HEK293 (cell line): ENCODE results near the gene AEBP2.
"Not testable (repeated sequence)": the region's sequence is repeated elsewhere in the genome, so short reads cannot be mapped to it uniquely, and the experiment has no call there.

Experiments used
- CTCF ChIA-PET: fragments of 350-600 bp; formaldehyde crosslinking; extraction: SDS; loops from one replicate; lab custom pipeline; 2021; ENCODE audit warnings: antibody characterized with exemption; lab: Yijun Ruan, JAX
- POLR2A ChIA-PET: fragments of 300-600 bp; formaldehyde crosslinking; extraction: SDS; loops from one replicate; lab custom pipeline; 2020; ENCODE audit warnings: antibody characterized with exemption, inconsistent platforms; lab: Yijun Ruan, JAX
- H3K27ac ChIP-seq: fragments of 200-500 bp; sonication (Bioruptor generic); 2 replicates; pipeline ENCODE4 v1.5.1; 2014; ENCODE audit warnings: low read depth, low read length, control low read depth, inconsistent platforms; ENCODE audit errors: extremely low read depth
- H3K36me3 ChIP-seq, 2 experiments: fragments of 200-500 bp in 1 of 2; sonication (Bioruptor generic) in 1 of 2; 1 replicate in 1 of 2; 2 replicates in 1 of 2; pipeline ENCODE4 v1.5.1; 2014 to 2017; ENCODE audit warnings: inconsistent platforms in 2 of 2, low read length in 2 of 2; ENCODE audit not compliant: control insufficient read depth in 2 of 2, insufficient read depth in 1 of 2
- H3K4me1 ChIP-seq: fragments of 200-500 bp; sonication (Bioruptor generic); 2 replicates; pipeline ENCODE4 v1.5.1; 2014; ENCODE audit warnings: mild to moderate bottlenecking, low read length, inconsistent platforms; ENCODE audit not compliant: control insufficient read depth, insufficient read depth
- H3K4me3 ChIP-seq: 2 replicates; pipeline ENCODE4 v1.5.1; 2011; ENCODE audit warnings: low read depth, mild to moderate bottlenecking, control low read depth, low read length, moderate library complexity
- H3K9me3 ChIP-seq: fragments of 200-500 bp; sonication (Bioruptor generic); 2 replicates; pipeline ENCODE4 v1.5.1; 2014; ENCODE audit warnings: low read depth, low read length, inconsistent platforms; ENCODE audit not compliant: control insufficient read depth, insufficient read depth
- KLF1 ChIP-seq: fragments of 450-650 bp; formaldehyde crosslinking; IDR thresholded peaks from 2 replicates; pipeline ENCODE4 v1.5.1; 2016; ENCODE audit warnings: missing biosample characterization, missing genetic modification characterization
- KLF8 ChIP-seq: fragments of 450-650 bp; formaldehyde crosslinking; IDR thresholded peaks from 2 replicates; pipeline ENCODE4 v1.5.1; 2016; ENCODE audit warnings: missing biosample characterization, missing genetic modification characterization
- PRDM1 ChIP-seq: fragments of 450-650 bp; formaldehyde crosslinking; IDR thresholded peaks from 2 replicates; pipeline ENCODE4; 2016; ENCODE audit warnings: missing biosample characterization, missing genetic modification characterization
- TRIM28 ChIP-seq: IDR thresholded peaks from 2 replicates; pipeline ENCODE4 v1.6.1; 2011; ENCODE audit warnings: low read length, control low read depth, borderline replicate concordance
- ZBTB26 ChIP-seq: fragments of 450-650 bp; formaldehyde crosslinking; optimal IDR thresholded peaks from 2 replicates; pipeline ENCODE3; 2016; ENCODE audit warnings: missing biosample characterization, mild to moderate bottlenecking, missing genetic modification characterization
- ZBTB7A ChIP-seq: fragments of 450-650 bp; formaldehyde crosslinking; IDR thresholded peaks from 2 replicates; pipeline ENCODE4 v1.5.1; 2016; ENCODE audit warnings: low read depth, missing biosample characterization, missing genetic modification characterization
- ZBTB8A ChIP-seq: fragments of 450-650 bp; formaldehyde crosslinking; IDR thresholded peaks from 2 replicates; pipeline ENCODE4 v1.5.1; 2016; ENCODE audit warnings: missing biosample characterization, missing genetic modification characterization
- ZNF157 ChIP-seq: fragments of 450-650 bp; formaldehyde crosslinking; IDR thresholded peaks from 2 replicates; pipeline ENCODE4 v1.5.1; 2016; ENCODE audit warnings: missing biosample characterization, missing genetic modification characterization
- ZNF19 ChIP-seq: fragments of 450-650 bp; formaldehyde crosslinking; IDR thresholded peaks from 2 replicates; pipeline ENCODE4; 2016; ENCODE audit warnings: missing biosample characterization, missing genetic modification characterization, low read depth
- ZNF274 ChIP-seq, 2 experiments: fragments of 200-500 bp in 1 of 2; fragments of 450-650 bp in 1 of 2; sonication (Bioruptor generic) in 1 of 2; formaldehyde crosslinking in 1 of 2; IDR thresholded peaks; 2 replicates each; pipeline versions ENCODE4 v1.5.1 to v1.6.1; 2014 to 2016; ENCODE audit warnings: borderline replicate concordance in 1 of 2, inconsistent platforms in 1 of 2, low read length in 1 of 2, missing biosample characterization in 1 of 2, missing genetic modification characterization in 1 of 2
- ZNF302 ChIP-seq: fragments of 450-650 bp; formaldehyde crosslinking; IDR thresholded peaks from 2 replicates; pipeline ENCODE4 v1.5.1; 2016; ENCODE audit warnings: missing biosample characterization, missing genetic modification characterization, low read depth
- ZNF311 ChIP-seq: fragments of 450-650 bp; formaldehyde crosslinking; IDR thresholded peaks from 2 replicates; pipeline ENCODE4 v1.5.1; 2017; ENCODE audit warnings: missing biosample characterization, missing genetic modification characterization, borderline replicate concordance
- ZNF335 ChIP-seq: fragments of 450-650 bp; formaldehyde crosslinking; conservative IDR thresholded peaks from 2 replicates; pipeline ENCODE4 v1.5.1; 2016; ENCODE audit warnings: missing biosample characterization, missing genetic modification characterization
- ZNF350 ChIP-seq: fragments of 450-650 bp; formaldehyde crosslinking; IDR thresholded peaks from 2 replicates; pipeline ENCODE4 v1.5.0; 2017; ENCODE audit warnings: missing biosample characterization, mild to moderate bottlenecking, missing genetic modification characterization
- ZNF416 ChIP-seq: fragments of 450-650 bp; formaldehyde crosslinking; IDR thresholded peaks from 2 replicates; pipeline ENCODE4 v1.5.1; 2016; ENCODE audit warnings: missing biosample characterization, missing genetic modification characterization
- ZNF548 ChIP-seq: fragments of 450-650 bp; formaldehyde crosslinking; IDR thresholded peaks from 2 replicates; pipeline ENCODE4 v1.5.1; 2016; ENCODE audit warnings: missing biosample characterization, missing genetic modification characterization
- ZNF555 ChIP-seq: fragments of 450-650 bp; formaldehyde crosslinking; conservative IDR thresholded peaks from 2 replicates; pipeline ENCODE4 v1.5.1; 2017; ENCODE audit warnings: missing biosample characterization, mild to moderate bottlenecking, missing genetic modification characterization, inconsistent platforms
- ZNF621 ChIP-seq: fragments of 450-650 bp; formaldehyde crosslinking; IDR thresholded peaks from 2 replicates; pipeline ENCODE4 v1.5.1; 2017; ENCODE audit warnings: missing biosample characterization, missing genetic modification characterization
- ZNF830 ChIP-seq: fragments of 450-650 bp; IDR thresholded peaks from 2 replicates; pipeline ENCODE4 v1.5.0; 2018; ENCODE audit warnings: missing biosample characterization, missing genetic modification characterization, low read depth, mild to moderate bottlenecking, moderate library complexity
- ZSCAN4 ChIP-seq: fragments of 450-650 bp; formaldehyde crosslinking; IDR thresholded peaks from 2 replicates; pipeline ENCODE4 v1.5.1; 2017; ENCODE audit warnings: missing biosample characterization, missing genetic modification characterization
- TF ChIP-seq, protein P1 (sequence below): fragments of 450-650 bp; formaldehyde crosslinking; IDR thresholded peaks from 2 replicates; pipeline ENCODE4 v1.5.1; 2016; ENCODE audit warnings: missing biosample characterization, missing genetic modification characterization
- TF ChIP-seq, protein P2 (sequence below): fragments of 450-650 bp; formaldehyde crosslinking; IDR thresholded peaks from 2 replicates; pipeline ENCODE4 v1.5.1; 2016; ENCODE audit warnings: missing biosample characterization, missing genetic modification characterization, low read depth
- TF ChIP-seq, protein P3 (sequence below): fragments of 450-650 bp; formaldehyde crosslinking; IDR thresholded peaks from 2 replicates; pipeline ENCODE4 v1.5.1; 2017; ENCODE audit warnings: missing biosample characterization, mild to moderate bottlenecking, missing genetic modification characterization, moderate library complexity

The AEBP2 gene

GRCh38 chr12:19390051-19390598 is 49.2 kb upstream of the AEBP2 start:
- TF ChIP-seq KLF8 (tag by site-specific recombination), result no peak
- no peak for TF ChIP-seq ZNF157 (tag by site-specific recombination)
- TF ChIP-seq ZNF350 (tag by site-specific recombination), result no peak
- no peak for TF ChIP-seq ZBTB26 (tag by site-specific recombination)
- no peak for TF ChIP-seq ZNF311 (tag by site-specific recombination)
- no peak for TF ChIP-seq KLF1 (tag by site-specific recombination)
- no peak for TF ChIP-seq ZNF548 (tag by site-specific recombination)
- TF ChIP-seq ZNF555 (tag by site-specific recombination), result no peak
- no peak for TF ChIP-seq ZBTB7A (tag by site-specific recombination)
- no peak for TF ChIP-seq ZSCAN4 (tag by site-specific recombination)
- TF ChIP-seq PRDM1 (tag by site-specific recombination), result no peak
- TF ChIP-seq ZBTB8A (tag by site-specific recombination), result no peak
- TF ChIP-seq ZNF274 (IDR thresholded peaks at IDR 0.05; ENCODE audit: low read length), result no peak
- no peak for TF ChIP-seq ZNF274 (tag by site-specific recombination; IDR thresholded peaks at IDR 0.05; ENCODE audit: borderline replicate concordance)
- TF ChIP-seq, protein P1, sequence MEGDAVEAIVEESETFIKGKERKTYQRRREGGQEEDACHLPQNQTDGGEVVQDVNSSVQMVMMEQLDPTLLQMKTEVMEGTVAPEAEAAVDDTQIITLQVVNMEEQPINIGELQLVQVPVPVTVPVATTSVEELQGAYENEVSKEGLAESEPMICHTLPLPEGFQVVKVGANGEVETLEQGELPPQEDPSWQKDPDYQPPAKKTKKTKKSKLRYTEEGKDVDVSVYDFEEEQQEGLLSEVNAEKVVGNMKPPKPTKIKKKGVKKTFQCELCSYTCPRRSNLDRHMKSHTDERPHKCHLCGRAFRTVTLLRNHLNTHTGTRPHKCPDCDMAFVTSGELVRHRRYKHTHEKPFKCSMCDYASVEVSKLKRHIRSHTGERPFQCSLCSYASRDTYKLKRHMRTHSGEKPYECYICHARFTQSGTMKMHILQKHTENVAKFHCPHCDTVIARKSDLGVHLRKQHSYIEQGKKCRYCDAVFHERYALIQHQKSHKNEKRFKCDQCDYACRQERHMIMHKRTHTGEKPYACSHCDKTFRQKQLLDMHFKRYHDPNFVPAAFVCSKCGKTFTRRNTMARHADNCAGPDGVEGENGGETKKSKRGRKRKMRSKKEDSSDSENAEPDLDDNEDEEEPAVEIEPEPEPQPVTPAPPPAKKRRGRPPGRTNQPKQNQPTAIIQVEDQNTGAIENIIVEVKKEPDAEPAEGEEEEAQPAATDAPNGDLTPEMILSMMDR, result no peak
- POLR2A ChIA-PET, result interaction anchor here (0.7 kb wide), 1 partner anchor 424 kb away, joined by 3 read pairs; no protein-coding TSS in a partner anchor
- H3K36me3 ChIP-seq, result no peaks in the 10 kb centered on the region
- no peak overlapping the region for H3K4me3 ChIP-seq
- no peaks in the 10 kb centered on the region for H3K9me3 ChIP-seq
- CTCF ChIA-PET, result interaction anchor here (0.5 to 0.6 kb wide), 2 partner anchors 55 to 125 kb away, joined by 4 to 6 read pairs; no protein-coding TSS in a partner anchor
- H3K4me1 ChIP-seq, result 0 out of 2 replicates have a peak, but pooled peaks cover 2% of the 10 kb centered on the region
- no peak overlapping the region for H3K27ac ChIP-seq

DNA sequence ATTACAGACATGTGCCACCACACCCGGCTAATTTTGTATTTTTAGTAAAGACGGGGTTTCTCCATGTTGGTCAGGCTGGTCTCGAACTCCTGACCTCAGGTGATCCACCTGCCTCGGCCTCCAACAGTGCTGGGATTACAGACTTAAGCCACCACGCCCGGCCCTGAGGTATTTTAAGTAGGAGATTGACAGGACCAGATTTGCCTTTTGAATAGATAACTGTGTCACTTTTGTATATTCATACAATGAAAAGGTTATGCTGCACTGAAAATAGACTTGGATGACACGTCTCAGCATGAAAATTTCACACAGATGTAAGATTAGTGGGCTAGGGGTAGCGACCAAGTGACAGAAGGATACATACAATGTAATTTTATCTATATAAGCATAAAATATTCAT is 46.6 kb upstream of the AEBP2 start:
- H3K27ac ChIP-seq, H3K4me1 ChIP-seq, H3K36me3 ChIP-seq, CTCF ChIA-PET, H3K9me3 ChIP-seq, POLR2A ChIA-PET, H3K4me3 ChIP-seq: not testable (repeated sequence)

DNA sequence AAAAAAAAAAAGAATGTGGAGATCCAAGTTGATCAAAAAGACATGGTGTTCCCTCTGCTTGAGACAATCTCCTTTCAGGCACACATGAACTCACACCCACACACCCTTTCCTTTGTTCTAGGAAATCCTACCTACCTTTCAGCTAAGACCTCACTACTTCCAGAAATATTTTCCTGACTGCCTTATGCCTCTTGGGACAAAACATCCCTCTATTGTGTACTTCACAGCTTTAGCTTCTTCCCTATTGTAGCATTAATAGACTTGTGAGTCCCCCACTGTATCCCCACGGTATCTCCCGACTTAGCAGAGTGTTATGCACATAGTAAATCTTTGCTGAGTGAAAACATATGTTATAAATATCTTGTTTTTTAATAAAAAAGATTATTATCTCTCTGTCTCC is 44.9 kb upstream of the AEBP2 start:
- CTCF ChIA-PET, result no interaction called here
- Histone ChIP-seq H3K4me3 (no peak overlapping the region), H3K27ac (no peak overlapping the region), H3K36me3 (no peaks in the 10 kb centered on the region), H3K4me1 (0 out of 2 replicates have a peak, but pooled peaks cover 2% of the 10 kb centered on the region), H3K9me3 (no peaks in the 10 kb centered on the region)
- POLR2A ChIA-PET, result no interaction called here
- TF ChIP-seq ZNF19 (tag by site-specific recombination), result no peak
- TF ChIP-seq, protein P2, sequence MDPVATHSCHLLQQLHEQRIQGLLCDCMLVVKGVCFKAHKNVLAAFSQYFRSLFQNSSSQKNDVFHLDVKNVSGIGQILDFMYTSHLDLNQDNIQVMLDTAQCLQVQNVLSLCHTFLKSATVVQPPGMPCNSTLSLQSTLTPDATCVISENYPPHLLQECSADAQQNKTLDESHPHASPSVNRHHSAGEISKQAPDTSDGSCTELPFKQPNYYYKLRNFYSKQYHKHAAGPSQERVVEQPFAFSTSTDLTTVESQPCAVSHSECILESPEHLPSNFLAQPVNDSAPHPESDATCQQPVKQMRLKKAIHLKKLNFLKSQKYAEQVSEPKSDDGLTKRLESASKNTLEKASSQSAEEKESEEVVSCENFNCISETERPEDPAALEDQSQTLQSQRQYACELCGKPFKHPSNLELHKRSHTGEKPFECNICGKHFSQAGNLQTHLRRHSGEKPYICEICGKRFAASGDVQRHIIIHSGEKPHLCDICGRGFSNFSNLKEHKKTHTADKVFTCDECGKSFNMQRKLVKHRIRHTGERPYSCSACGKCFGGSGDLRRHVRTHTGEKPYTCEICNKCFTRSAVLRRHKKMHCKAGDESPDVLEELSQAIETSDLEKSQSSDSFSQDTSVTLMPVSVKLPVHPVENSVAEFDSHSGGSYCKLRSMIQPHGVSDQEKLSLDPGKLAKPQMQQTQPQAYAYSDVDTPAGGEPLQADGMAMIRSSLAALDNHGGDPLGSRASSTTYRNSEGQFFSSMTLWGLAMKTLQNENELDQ (tag by site-specific recombination), result no peak
- TF ChIP-seq ZNF335 (tag by site-specific recombination), result no peak
- TF ChIP-seq TRIM28, result no peak
- no peak for TF ChIP-seq ZNF302
- TF ChIP-seq ZNF830 (tag by site-specific recombination), result no peak
- TF ChIP-seq, protein P3, sequence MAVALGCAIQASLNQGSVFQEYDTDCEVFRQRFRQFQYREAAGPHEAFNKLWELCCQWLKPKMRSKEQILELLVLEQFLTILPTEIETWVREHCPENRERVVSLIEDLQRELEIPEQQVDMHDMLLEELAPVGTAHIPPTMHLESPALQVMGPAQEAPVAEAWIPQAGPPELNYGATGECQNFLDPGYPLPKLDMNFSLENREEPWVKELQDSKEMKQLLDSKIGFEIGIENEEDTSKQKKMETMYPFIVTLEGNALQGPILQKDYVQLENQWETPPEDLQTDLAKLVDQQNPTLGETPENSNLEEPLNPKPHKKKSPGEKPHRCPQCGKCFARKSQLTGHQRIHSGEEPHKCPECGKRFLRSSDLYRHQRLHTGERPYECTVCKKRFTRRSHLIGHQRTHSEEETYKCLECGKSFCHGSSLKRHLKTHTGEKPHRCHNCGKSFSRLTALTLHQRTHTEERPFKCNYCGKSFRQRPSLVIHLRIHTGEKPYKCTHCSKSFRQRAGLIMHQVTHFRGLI, result no peak
- TF ChIP-seq ZNF416 (tag by site-specific recombination), result no peak
- TF ChIP-seq ZNF621 (tag by site-specific recombination), result no peak
- TF ChIP-seq KLF1 (tag by site-specific recombination), result no peak
